Measurements from ENCODE around the gene PFN4. TPM values are rescaled to one million over a fixed set of nuclear protein-coding genes. Genes with fewer than 3 reads are reported as not detected.
"Not testable (repeated sequence)": the region's sequence is repeated elsewhere in the genome, so short reads cannot be mapped to it uniquely, and the experiment has no call there.

The PFN4 gene
- total and polyA plus RNA-seq, 7 donors = 0.12 to 1.9 TPM; not detected in 5

GRCh38 chr2:24153478-24153877 lies 30.3 kb upstream of the PFN4 start:
- no peak overlapping the region for H3K27ac ChIP-seq
- H3K9me3 ChIP-seq = no peaks in the 10 kb centered on the region
- H3K36me3 ChIP-seq = peaks cover 0 to 25% (median 4%) of the 10 kb centered on the region in 4 donors
- TF ChIP-seq POLR2AphosphoS5 (IDR thresholded peaks at IDR 0.05) = no peak
- no peak for TF ChIP-seq EP300 (IDR thresholded peaks at IDR 0.05)
- TF ChIP-seq CTCF (IDR thresholded peaks at IDR 0.05) = no peak
- no peak for TF ChIP-seq POLR2A (IDR thresholded peaks at IDR 0.05)
- H3K27me3 ChIP-seq = no peaks in the 10 kb centered on the region
- H3K4me1 ChIP-seq = no peaks in the 10 kb centered on the region
- intact Hi-C loops (cut with DNase I) = no loop called here
- no peak for DNase-seq
- 82 to 93% methylated on average over 4 of the region's 4 CpGs for WGBS, 2 donors
- no peak overlapping the region for H3K4me3 ChIP-seq

GRCh38 chr2:24152413-24153197 lies 29.5 kb upstream of the PFN4 start:
- 95 to 97% methylated on average over 5 of the region's 5 CpGs for WGBS, 2 donors
- Histone ChIP-seq H3K27me3 (no peaks in the 10 kb centered on the region), H3K36me3 (peaks cover 0 to 30% (median 4%) of the 10 kb centered on the region in 4 donors), H3K4me1 (no peaks in the 10 kb centered on the region), H3K4me3 (no peak overlapping the region), H3K9me3 (peaks cover 0 to 4% (median 2%) of the 10 kb centered on the region in 4 donors), H3K27ac (no peak overlapping the region)
- no peak for DNase-seq
- intact Hi-C loops (cut with DNase I) = no loop called here
- no peak for TF ChIP-seq POLR2A (IDR thresholded peaks at IDR 0.05)
- TF ChIP-seq POLR2AphosphoS5 (IDR thresholded peaks at IDR 0.05) = no peak
- TF ChIP-seq EP300 (IDR thresholded peaks at IDR 0.05) = no peak
- no peak for TF ChIP-seq CTCF (IDR thresholded peaks at IDR 0.05)

- Histone ChIP-seq H3K9me3 (peaks cover 0 to 7% (median 4%) of the 10 kb centered on the region in 4 donors), H3K4me3 (no peak overlapping the region), H3K27me3 (no peaks in the 10 kb centered on the region), H3K36me3 (peaks cover 0 to 37% (median 6%) of the 10 kb centered on the region in 4 donors), H3K4me1 (no peaks in the 10 kb centered on the region), H3K27ac (no peak overlapping the region)
- no peak for DNase-seq
- intact Hi-C loops (cut with DNase I) = no loop called here
- TF ChIP-seq CTCF (IDR thresholded peaks at IDR 0.05) (no peak), POLR2A (IDR thresholded peaks at IDR 0.05) (no peak), POLR2AphosphoS5 (IDR thresholded peaks at IDR 0.05) (no peak), EP300 (IDR thresholded peaks at IDR 0.05) (no peak)
These were observed 24.2 kb upstream of the PFN4 start for GRCh38 chr2:24147364-24147763.

GRCh38 chr2:24140305-24140704 lies 17.2 kb upstream of the PFN4 start:
- intact Hi-C loops (cut with DNase I); H3K36me3 ChIP-seq; H3K4me3 ChIP-seq; DNase-seq; H3K4me1 ChIP-seq; H3K9me3 ChIP-seq; H3K27me3 ChIP-seq; H3K27ac ChIP-seq: not testable (repeated sequence)
- WGBS, 2 donors = 93 to 94% methylated on average over 5 of the region's 5 CpGs

GRCh38 chr2:24132543-24132942 lies 9.4 kb upstream of the PFN4 start:
- Histone ChIP-seq H3K27me3 (no peaks in the 10 kb centered on the region), H3K9me3 (no peaks in the 10 kb centered on the region), H3K27ac (no peak overlapping the region), H3K4me1 (no peaks in the 10 kb centered on the region), H3K36me3 (no peaks in the 10 kb centered on the region), H3K4me3 (no peak overlapping the region)
- intact Hi-C loops (cut with DNase I) = no loop called here
- 97 to 98% methylated on average over 3 of the region's 3 CpGs for WGBS, 2 donors
- TF ChIP-seq CTCF (IDR thresholded peaks at IDR 0.05) = no peak
- no peak for TF ChIP-seq EP300 (IDR thresholded peaks at IDR 0.05)
- no peak for TF ChIP-seq POLR2AphosphoS5 (IDR thresholded peaks at IDR 0.05)
- no peak for TF ChIP-seq POLR2A (IDR thresholded peaks at IDR 0.05)
- DNase-seq = no peak
